Measurements from ENCODE around the gene CPNE1.

- TF ChIP-seq CTCF (IDR thresholded peaks at IDR 0.05), result no peak
- no peak for TF ChIP-seq POLR2A (IDR thresholded peaks at IDR 0.05)
Observed at GRCh38 chr20:35587436-35587835, 77.3 kb downstream of the CPNE1 start.
